IMR-90 (cell line): ENCODE measurements around the gene ITPR2. TPM values are rescaled to one million over a fixed set of nuclear protein-coding genes. Genes with fewer than 3 reads are reported as not detected.

Experiments used
- ATAC-seq: fragments of 200-7000 bp; cut with Tn5 transposase; 2 replicates; pipeline ENCODE4 v1.9.1; 2020; ENCODE audit warnings: low read depth, mild to moderate bottlenecking, moderate library complexity
- BruUV-seq: library from RNA; stranded (reverse); fragments of 400-500 nt; replicated peaks from 2 replicates; lab custom pipeline; 2021; lab: Mats Ljungman, UMichigan
- CTCF ChIA-PET: fragments of 300-600 bp; formaldehyde crosslinking; extraction: SDS; loops from one replicate; lab custom pipeline; 2021; ENCODE audit warnings: antibody characterized with exemption; lab: Yijun Ruan, JAX
- POLR2A ChIA-PET: fragments of 300-600 bp; sonication (Branson Sonifier 250); formaldehyde crosslinking; loops from one replicate; lab custom pipeline; 2022; ENCODE audit warnings: antibody characterized with exemption; ENCODE audit not compliant: unreplicated experiment; lab: Charles Lee
- DNase-seq: peaks from one replicate; pipeline ENCODE4 v3.0.0; 2013
- H2AFZ ChIP-seq: replicated peaks from 2 replicates; pipeline ENCODE3; 2013; ENCODE audit warnings: low read length, mild to moderate bottlenecking; ENCODE audit not compliant: poor library complexity
- H2AK5ac ChIP-seq: 2 replicates; pipeline ENCODE4 v1.6.1; 2013; ENCODE audit warnings: low read depth, low read length, inconsistent platforms
- H2AK9ac ChIP-seq: replicated peaks from 2 replicates; pipeline ENCODE3; 2013; ENCODE audit warnings: mild to moderate bottlenecking, low read depth, low read length, moderate library complexity; ENCODE audit not compliant: poor library complexity
- H2BK120ac ChIP-seq: 2 replicates; pipeline ENCODE4 v1.6.1; 2013; ENCODE audit warnings: low read depth, low read length, inconsistent platforms
- H2BK15ac ChIP-seq: 3 replicates; pipeline ENCODE4 v1.6.1; 2013; ENCODE audit warnings: low read depth, low read length, inconsistent platforms
- H2BK20ac ChIP-seq: 2 replicates; pipeline ENCODE4 v1.6.1; 2013; ENCODE audit warnings: low read depth, mild to moderate bottlenecking, inconsistent platforms, low read length, moderate library complexity
- H2BK5ac ChIP-seq: 2 replicates; pipeline ENCODE4 v1.6.1; 2013; ENCODE audit warnings: mild to moderate bottlenecking, low read depth, low read length, inconsistent platforms; ENCODE audit not compliant: poor library complexity, severe bottlenecking
- H3K14ac ChIP-seq: replicated peaks from 2 replicates; pipeline ENCODE4 v1.6.1; 2013; ENCODE audit warnings: low read depth, low read length, inconsistent platforms
- H3K18ac ChIP-seq: 2 replicates; pipeline ENCODE4 v1.6.1; 2013; ENCODE audit warnings: low read depth, low read length, control low read depth
- H3K23ac ChIP-seq: 2 replicates; pipeline ENCODE4 v1.6.1; 2013; ENCODE audit warnings: low read depth, low read length, inconsistent platforms
- H3K27ac ChIP-seq: 2 replicates; pipeline ENCODE4 v1.5.1; 2013; ENCODE audit warnings: mild to moderate bottlenecking, control low read depth, low read length; ENCODE audit not compliant: insufficient read depth
- H3K27me3 ChIP-seq: 2 replicates; pipeline ENCODE4 v1.6.1; 2013; ENCODE audit warnings: low read length; ENCODE audit not compliant: control insufficient read depth, insufficient read depth
- H3K36me3 ChIP-seq: 2 replicates; pipeline ENCODE4 v1.6.1; 2013; ENCODE audit warnings: low read length, mixed read lengths; ENCODE audit not compliant: control insufficient read depth, insufficient read depth
- H3K4ac ChIP-seq: 2 replicates; pipeline ENCODE4 v1.6.1; 2013; ENCODE audit warnings: low read depth, low read length, inconsistent platforms
- H3K4me1 ChIP-seq: 2 replicates; pipeline ENCODE4 v1.6.1; 2013; ENCODE audit warnings: low read length, mixed read lengths; ENCODE audit not compliant: control insufficient read depth, insufficient read depth
- H3K4me2 ChIP-seq: 2 replicates; pipeline ENCODE4 v1.6.1; 2013; ENCODE audit warnings: low read depth, mild to moderate bottlenecking, control low read depth, low read length, moderate library complexity
- H3K4me3 ChIP-seq: 2 replicates; pipeline ENCODE4 v1.5.1; 2013; ENCODE audit warnings: low read depth, mild to moderate bottlenecking, control low read depth, low read length, moderate library complexity; ENCODE audit not compliant: insufficient read depth
- H3K56ac ChIP-seq: 2 replicates; pipeline ENCODE4 v1.6.1; 2013; ENCODE audit warnings: low read length, inconsistent platforms; ENCODE audit not compliant: insufficient read depth; ENCODE audit errors: extremely low read depth
- H3K79me1 ChIP-seq, 2 experiments: 2 replicates each; pipeline ENCODE4 v1.6.1; 2013; ENCODE audit warnings: low read length in 2 of 2, inconsistent platforms in 1 of 2, low read depth in 1 of 2
- H3K9ac ChIP-seq: 2 replicates; pipeline ENCODE4 v1.6.1; 2013; ENCODE audit warnings: low read depth, low read length, control low read depth
- H3K9me1 ChIP-seq: 2 replicates; pipeline ENCODE4 v1.6.1; 2013; ENCODE audit warnings: low read length, inconsistent platforms; ENCODE audit not compliant: insufficient read depth
- H3K9me3 ChIP-seq: 2 replicates; pipeline ENCODE4 v1.6.1; 2013; ENCODE audit warnings: low read length; ENCODE audit not compliant: control insufficient read depth, insufficient read depth
- H4K20me1 ChIP-seq: 2 replicates; pipeline ENCODE4 v1.6.1; 2013; ENCODE audit warnings: low read length, inconsistent platforms; ENCODE audit not compliant: insufficient read depth
- H4K5ac ChIP-seq: 2 replicates; pipeline ENCODE4 v1.6.1; 2013; ENCODE audit warnings: mild to moderate bottlenecking, low read depth, low read length, control low read depth
- H4K8ac ChIP-seq, 2 experiments: 2 replicates each; pipeline ENCODE4 v1.6.1; 2013; ENCODE audit warnings: low read depth in 2 of 2, low read length in 2 of 2, control low read depth in 1 of 2, inconsistent platforms in 1 of 2
- H4K91ac ChIP-seq: 2 replicates; pipeline ENCODE4 v1.6.1; 2013; ENCODE audit warnings: low read depth, low read length, inconsistent platforms; ENCODE audit not compliant: insufficient read depth
- BHLHE40 ChIP-seq: fragments of 150-350 bp; IDR thresholded peaks from 2 replicates; pipeline ENCODE4 v1.6.1; 2016; ENCODE audit warnings: mild to moderate bottlenecking, low read depth, low read length
- CHD1 ChIP-seq: IDR thresholded peaks from 2 replicates; pipeline ENCODE4 v1.6.1; 2012; ENCODE audit warnings: low read depth, low read length, improper control_type of control experiment
- MAFK ChIP-seq: IDR thresholded peaks from 2 replicates; pipeline ENCODE4 v1.6.1; 2012; ENCODE audit warnings: low read depth, low read length, improper control_type of control experiment
- MAZ ChIP-seq: IDR thresholded peaks from 2 replicates; pipeline ENCODE4 v1.6.1; 2012; ENCODE audit warnings: low read depth, mild to moderate bottlenecking, low read length, improper control_type of control experiment, moderate library complexity, borderline replicate concordance
- NFE2L2 ChIP-seq: fragments of 150-350 bp; IDR thresholded peaks from 2 replicates; pipeline ENCODE4 v1.6.1; 2016; ENCODE audit warnings: low read depth, mild to moderate bottlenecking, low read length
- POLR2A ChIP-seq: IDR thresholded peaks from 2 replicates; pipeline ENCODE4 v1.6.1; 2012; ENCODE audit warnings: mild to moderate bottlenecking, low read depth, low read length
- RAD21 ChIP-seq: IDR thresholded peaks from 2 replicates; pipeline ENCODE4 v1.6.1; 2012; ENCODE audit warnings: low read length, improper control_type of control experiment
- RCOR1 ChIP-seq: IDR thresholded peaks from 2 replicates; pipeline ENCODE4 v1.6.1; 2012; ENCODE audit warnings: mild to moderate bottlenecking, low read length, improper control_type of control experiment; ENCODE audit not compliant: insufficient replicate concordance
- RFX5 ChIP-seq: IDR thresholded peaks from 2 replicates; pipeline ENCODE4 v1.8.0; 2012; ENCODE audit warnings: low read depth, mild to moderate bottlenecking, low read length, moderate library complexity
- SMC3 ChIP-seq: fragments of 150-350 bp; IDR thresholded peaks from 2 replicates; pipeline ENCODE4 v1.6.1; 2016; ENCODE audit warnings: low read depth, mild to moderate bottlenecking, antibody characterized with exemption, low read length, moderate library complexity
- WGBS, 2 experiments: methylation state at CpG; one replicate each; pipeline versions ENCODE4 v1.1.5 to v1.1.7; 2013; ENCODE audit warnings: missing lambda C conversion rate in 2 of 2; ENCODE audit not compliant: insufficient read length in 1 of 2; ENCODE audit errors: extremely low coverage in 2 of 2; 5-methylcytosine and 5-hydroxymethylcytosine counted together
- dilution Hi-C: fragments of 300-500 bp; cut with HindIII; formaldehyde crosslinking; loops from one replicate; pipeline ENCODE4 v1.14.3; 2018; ENCODE audit warnings: low sequenced_read_pairs; ENCODE audit not compliant: unreplicated experiment
- in situ Hi-C: fragments of 300-500 bp; cut with MboI; formaldehyde crosslinking; loops from 3 replicates; pipeline ENCODE4 v1.14.3; 2019; ENCODE audit warnings: low sequenced_read_pairs, inconsistent platforms, mixed read lengths
- intact Hi-C: fragments of 100-400 bp; cut with micrococcal nuclease; formaldehyde crosslinking; loops from 2 replicates; pipeline ENCODE4 v1.10.0; 2022
- polyA plus RNA-seq, 3 experiments: library from polyadenylated mRNA; depleted of rRNA; stranded (reverse); fragments of >200 nt; gene quantifications; 2 replicates each; pipeline ENCODE4 v1.2.3, GENCODE V29; 2012; ENCODE audit warnings: low replicate concordance in 1 of 3
- total RNA-seq: library from RNA; depleted of rRNA; stranded (reverse); fragments of >200 nt; gene quantifications from 2 replicates; pipeline ENCODE4 v1.2.3, GENCODE V29; 2012
- TF ChIP-seq, protein P1 (sequence below): conservative IDR thresholded peaks from 2 replicates; pipeline ENCODE4 v1.5.1; 2012; ENCODE audit warnings: mild to moderate bottlenecking, low read depth, low read length, improper control_type of control experiment
- TF ChIP-seq, protein P2 (sequence below): fragments of 150-350 bp; IDR thresholded peaks from 2 replicates; pipeline ENCODE4 v1.6.1; 2017; ENCODE audit warnings: mild to moderate bottlenecking, antibody characterized with exemption, low read length, low read depth
- TF ChIP-seq, protein P3 (sequence below): fragments of 150-350 bp; IDR thresholded peaks from 2 replicates; pipeline ENCODE4 v1.6.1; 2016; ENCODE audit warnings: low read depth, mild to moderate bottlenecking, low read length, moderate library complexity, borderline replicate concordance

ITPR2 gene
- total and polyA plus RNA-seq, 2 of the 4 experiments (the other 2 are of a cell fraction), result 1.2 to 9.0 TPM

DNA sequence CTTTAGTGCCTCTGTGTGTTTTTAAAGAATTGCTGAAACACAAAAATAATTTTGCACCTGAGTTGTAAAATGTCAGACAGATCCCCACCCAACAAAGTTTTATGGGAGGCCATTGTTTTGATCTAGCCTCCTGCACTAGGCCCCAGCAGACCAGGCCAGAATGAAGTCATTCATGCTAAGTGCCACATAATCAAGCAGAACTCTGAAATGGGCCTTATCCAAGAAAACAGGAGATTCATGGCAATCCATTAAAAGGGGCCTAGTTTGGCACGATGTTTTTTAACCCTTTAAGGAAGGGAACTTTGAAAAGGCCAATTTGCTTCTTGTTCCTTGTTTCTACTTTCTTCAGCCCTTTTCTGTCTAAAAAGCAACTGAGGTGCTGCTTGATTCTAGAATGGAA lies 260.9 kb downstream of the ITPR2 start:
- no peak overlapping the region for H2BK5ac ChIP-seq
- no peaks in the 10 kb centered on the region; the same call in 1 of the 2 replicates for H3K4me1 ChIP-seq
- no peak overlapping the region for H3K14ac ChIP-seq
- BruUV-seq, result no TSS peak
- H2BK15ac ChIP-seq, result no peak overlapping the region
- peaks cover 7% of the 10 kb centered on the region; the same call in 1 of the 2 replicates for H3K9me1 ChIP-seq
- no peak overlapping the region for H3K56ac ChIP-seq
- ChIA-PET POLR2A (no interaction called here), CTCF (no interaction called here)
- H3K23ac ChIP-seq, result no peak overlapping the region
- H4K5ac ChIP-seq, result no peak overlapping the region
- no peak overlapping the region for H3K27ac ChIP-seq
- no peaks in the 10 kb centered on the region for H3K79me1 ChIP-seq
- in situ Hi-C loops, result no loop called here
- no peak overlapping the region for H4K91ac ChIP-seq
- no peaks in the 10 kb centered on the region for H3K27me3 ChIP-seq
- H2BK120ac ChIP-seq, result no peak overlapping the region
- H3K9ac ChIP-seq, result no peak overlapping the region
- no peak overlapping the region for H2AFZ ChIP-seq
- no peaks in the 10 kb centered on the region for H3K36me3 ChIP-seq
- H4K20me1 ChIP-seq, result no peaks in the 10 kb centered on the region
- no CpG with 5 or more reads among the region's 1 CpG for whole genome bisulfite sequencing, 2 experiments
- no peak overlapping the region for H2AK9ac ChIP-seq
- H3K4ac ChIP-seq, result no peak overlapping the region
- H3K18ac ChIP-seq, result no peak overlapping the region
- no peak for ATAC-seq
- no peak overlapping the region for H3K4me3 ChIP-seq
- intact Hi-C loops, result no loop called here
- H4K8ac ChIP-seq, result no peak overlapping the region
- no peak overlapping the region for H2AK5ac ChIP-seq
- H2BK20ac ChIP-seq, result no peak overlapping the region
- dilution Hi-C loops, result no loop called here
- H3K9me3 ChIP-seq, result no peaks in the 10 kb centered on the region
- TF ChIP-seq MAZ, result no peak
- TF ChIP-seq CHD1, result no peak
- no peak for TF ChIP-seq MAFK
- TF ChIP-seq, protein P1, sequence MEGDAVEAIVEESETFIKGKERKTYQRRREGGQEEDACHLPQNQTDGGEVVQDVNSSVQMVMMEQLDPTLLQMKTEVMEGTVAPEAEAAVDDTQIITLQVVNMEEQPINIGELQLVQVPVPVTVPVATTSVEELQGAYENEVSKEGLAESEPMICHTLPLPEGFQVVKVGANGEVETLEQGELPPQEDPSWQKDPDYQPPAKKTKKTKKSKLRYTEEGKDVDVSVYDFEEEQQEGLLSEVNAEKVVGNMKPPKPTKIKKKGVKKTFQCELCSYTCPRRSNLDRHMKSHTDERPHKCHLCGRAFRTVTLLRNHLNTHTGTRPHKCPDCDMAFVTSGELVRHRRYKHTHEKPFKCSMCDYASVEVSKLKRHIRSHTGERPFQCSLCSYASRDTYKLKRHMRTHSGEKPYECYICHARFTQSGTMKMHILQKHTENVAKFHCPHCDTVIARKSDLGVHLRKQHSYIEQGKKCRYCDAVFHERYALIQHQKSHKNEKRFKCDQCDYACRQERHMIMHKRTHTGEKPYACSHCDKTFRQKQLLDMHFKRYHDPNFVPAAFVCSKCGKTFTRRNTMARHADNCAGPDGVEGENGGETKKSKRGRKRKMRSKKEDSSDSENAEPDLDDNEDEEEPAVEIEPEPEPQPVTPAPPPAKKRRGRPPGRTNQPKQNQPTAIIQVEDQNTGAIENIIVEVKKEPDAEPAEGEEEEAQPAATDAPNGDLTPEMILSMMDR, result no peak
- TF ChIP-seq RAD21, result no peak
- TF ChIP-seq, protein P2, sequence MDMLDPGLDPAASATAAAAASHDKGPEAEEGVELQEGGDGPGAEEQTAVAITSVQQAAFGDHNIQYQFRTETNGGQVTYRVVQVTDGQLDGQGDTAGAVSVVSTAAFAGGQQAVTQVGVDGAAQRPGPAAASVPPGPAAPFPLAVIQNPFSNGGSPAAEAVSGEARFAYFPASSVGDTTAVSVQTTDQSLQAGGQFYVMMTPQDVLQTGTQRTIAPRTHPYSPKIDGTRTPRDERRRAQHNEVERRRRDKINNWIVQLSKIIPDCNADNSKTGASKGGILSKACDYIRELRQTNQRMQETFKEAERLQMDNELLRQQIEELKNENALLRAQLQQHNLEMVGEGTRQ, result no peak
- TF ChIP-seq NFE2L2, result no peak
- TF ChIP-seq RFX5, result no peak
- TF ChIP-seq BHLHE40, result no peak
- no peak for TF ChIP-seq SMC3
- no peak for TF ChIP-seq POLR2A
- no peak for TF ChIP-seq RCOR1
- TF ChIP-seq, protein P3, sequence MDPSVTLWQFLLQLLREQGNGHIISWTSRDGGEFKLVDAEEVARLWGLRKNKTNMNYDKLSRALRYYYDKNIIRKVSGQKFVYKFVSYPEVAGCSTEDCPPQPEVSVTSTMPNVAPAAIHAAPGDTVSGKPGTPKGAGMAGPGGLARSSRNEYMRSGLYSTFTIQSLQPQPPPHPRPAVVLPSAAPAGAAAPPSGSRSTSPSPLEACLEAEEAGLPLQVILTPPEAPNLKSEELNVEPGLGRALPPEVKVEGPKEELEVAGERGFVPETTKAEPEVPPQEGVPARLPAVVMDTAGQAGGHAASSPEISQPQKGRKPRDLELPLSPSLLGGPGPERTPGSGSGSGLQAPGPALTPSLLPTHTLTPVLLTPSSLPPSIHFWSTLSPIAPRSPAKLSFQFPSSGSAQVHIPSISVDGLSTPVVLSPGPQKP, result no peak
- peak; percentile 4 for DNase-seq
- no peak overlapping the region for H3K4me2 ChIP-seq
